Mammary epithelial cell (primary cell): ENCODE results near the gene SAMM50.

Experiments used
- EZH2 ChIP-seq: IDR thresholded peaks from 2 replicates; pipeline ENCODE4 v1.6.1; 2012; ENCODE audit warnings: low read length, inconsistent platforms, borderline replicate concordance
- TF ChIP-seq, protein P1 (sequence below), 2 donors: IDR thresholded peaks in 1 of 2; conservative IDR thresholded peaks in 1 of 2; 2 replicates each; pipeline ENCODE4 v1.5.1; 2011 to 2012; ENCODE audit warnings: inconsistent platforms in 2 of 2, low read length in 2 of 2, mild to moderate bottlenecking in 2 of 2, control low read depth in 1 of 2, low read depth in 1 of 2; ENCODE audit not compliant: insufficient read depth in 1 of 2; ENCODE audit errors: extremely low read depth in 1 of 2

DNA sequence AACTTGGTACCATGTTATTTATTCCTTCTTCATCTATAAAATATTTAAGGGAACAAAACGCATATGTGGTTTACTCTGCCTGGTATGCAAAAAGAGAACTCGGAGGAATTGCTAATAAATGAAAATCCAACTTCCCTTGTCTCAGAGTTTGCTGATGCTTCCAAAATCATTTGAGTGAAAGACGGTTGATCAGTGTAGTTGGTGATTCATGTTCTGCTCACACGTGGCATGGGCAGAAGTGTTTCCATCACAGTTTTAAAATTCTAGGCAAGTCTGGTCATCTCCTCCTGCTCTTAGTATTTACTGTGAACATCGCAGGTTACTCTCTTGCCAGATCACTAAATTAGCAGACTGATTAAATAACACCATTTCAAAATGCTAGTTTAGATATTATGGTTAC lies 56.9 kb downstream of the SAMM50 start:
- TF ChIP-seq, protein P1, sequence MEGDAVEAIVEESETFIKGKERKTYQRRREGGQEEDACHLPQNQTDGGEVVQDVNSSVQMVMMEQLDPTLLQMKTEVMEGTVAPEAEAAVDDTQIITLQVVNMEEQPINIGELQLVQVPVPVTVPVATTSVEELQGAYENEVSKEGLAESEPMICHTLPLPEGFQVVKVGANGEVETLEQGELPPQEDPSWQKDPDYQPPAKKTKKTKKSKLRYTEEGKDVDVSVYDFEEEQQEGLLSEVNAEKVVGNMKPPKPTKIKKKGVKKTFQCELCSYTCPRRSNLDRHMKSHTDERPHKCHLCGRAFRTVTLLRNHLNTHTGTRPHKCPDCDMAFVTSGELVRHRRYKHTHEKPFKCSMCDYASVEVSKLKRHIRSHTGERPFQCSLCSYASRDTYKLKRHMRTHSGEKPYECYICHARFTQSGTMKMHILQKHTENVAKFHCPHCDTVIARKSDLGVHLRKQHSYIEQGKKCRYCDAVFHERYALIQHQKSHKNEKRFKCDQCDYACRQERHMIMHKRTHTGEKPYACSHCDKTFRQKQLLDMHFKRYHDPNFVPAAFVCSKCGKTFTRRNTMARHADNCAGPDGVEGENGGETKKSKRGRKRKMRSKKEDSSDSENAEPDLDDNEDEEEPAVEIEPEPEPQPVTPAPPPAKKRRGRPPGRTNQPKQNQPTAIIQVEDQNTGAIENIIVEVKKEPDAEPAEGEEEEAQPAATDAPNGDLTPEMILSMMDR (conservative IDR thresholded peaks at IDR 0.05 in 1 of 2, IDR thresholded peaks at IDR 0.05 in 1 of 2; ENCODE audit: extremely low read depth in 1 of 2, insufficient read depth in 1 of 2, low read depth in 1 of 2, low read length in 2 of 2): no peak
- TF ChIP-seq EZH2: no peak
